GM21360 (cell line): ENCODE results near the gene CEP104.

Source experiments
- ATAC-seq: cut with Tn5 transposase; IDR thresholded peaks from one replicate; pipeline ENCODE4 v1.9.1; 2021; ENCODE audit warnings: mild to moderate bottlenecking, moderate library complexity; ENCODE audit not compliant: unreplicated experiment

CEP104 gene

GRCh38 chr1:3894626-3895278, 37.7 kb upstream of the CEP104 start:
- ATAC-seq = no peak

DNA sequence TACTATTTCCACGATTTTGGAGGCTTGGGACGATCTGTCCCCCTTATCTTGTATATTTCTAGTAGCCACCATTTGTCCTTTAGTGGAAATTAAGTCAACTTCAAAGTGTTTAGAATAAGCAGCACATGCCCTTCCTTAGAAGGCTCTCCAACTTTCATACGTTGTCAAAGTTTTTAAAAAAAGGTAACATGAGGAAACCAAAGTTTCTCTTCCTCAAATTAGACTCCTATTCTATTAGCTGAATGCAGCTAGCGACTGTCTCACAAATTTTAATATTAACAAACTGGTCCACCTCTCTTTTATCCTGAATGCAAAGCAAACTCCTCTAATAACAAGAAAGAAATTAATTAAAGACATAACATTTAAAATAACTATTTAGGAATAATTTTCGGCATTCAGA, 36.2 kb upstream of the CEP104 start:
- ATAC-seq = no peak

DNA sequence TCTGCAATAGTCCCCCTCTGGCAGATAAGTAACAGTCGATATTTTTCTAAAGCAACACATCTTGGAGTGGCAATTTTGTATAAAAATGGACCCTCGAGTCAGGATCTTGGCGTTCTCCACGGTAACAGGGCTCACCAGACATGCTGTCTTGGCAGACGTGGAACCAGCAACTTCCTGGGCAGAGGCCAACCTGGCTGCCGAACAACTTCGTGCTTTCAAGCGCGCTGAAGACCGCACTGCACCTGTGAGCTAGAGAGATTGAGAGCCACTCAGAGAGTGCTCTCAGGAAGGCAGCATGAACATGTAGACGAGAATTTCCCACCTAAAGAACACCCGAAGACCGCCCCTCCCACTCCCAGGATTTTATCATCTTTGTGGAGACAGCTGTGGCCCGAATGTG, 35.7 kb upstream of the CEP104 start:
- ATAC-seq = no peak

DNA sequence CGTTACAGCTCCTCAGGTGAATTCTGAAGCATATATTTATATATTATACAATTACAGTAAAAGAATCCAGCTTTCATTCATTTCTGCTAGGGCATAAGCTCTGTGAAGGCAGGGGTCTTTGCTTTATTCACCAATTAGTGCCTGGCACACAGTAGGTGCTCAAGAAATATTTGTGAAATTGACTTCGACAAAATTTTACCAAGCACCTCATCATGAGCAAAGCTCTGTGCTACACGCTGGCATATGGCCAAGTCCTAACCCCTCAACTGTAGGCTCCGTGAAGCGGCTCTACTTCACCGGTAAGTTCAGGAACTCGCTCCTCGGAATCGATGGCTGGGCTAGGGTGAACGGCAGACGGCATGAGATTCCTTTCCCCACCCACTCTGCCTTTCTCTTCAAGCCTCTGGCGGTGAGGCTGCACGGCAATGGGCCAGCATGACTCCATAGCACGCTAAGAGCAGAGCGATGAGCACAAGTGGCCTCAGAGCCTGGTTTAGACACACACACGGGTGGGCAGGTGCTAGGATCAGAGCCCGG, 34.4 kb upstream of the CEP104 start:
- no peak for ATAC-seq

DNA sequence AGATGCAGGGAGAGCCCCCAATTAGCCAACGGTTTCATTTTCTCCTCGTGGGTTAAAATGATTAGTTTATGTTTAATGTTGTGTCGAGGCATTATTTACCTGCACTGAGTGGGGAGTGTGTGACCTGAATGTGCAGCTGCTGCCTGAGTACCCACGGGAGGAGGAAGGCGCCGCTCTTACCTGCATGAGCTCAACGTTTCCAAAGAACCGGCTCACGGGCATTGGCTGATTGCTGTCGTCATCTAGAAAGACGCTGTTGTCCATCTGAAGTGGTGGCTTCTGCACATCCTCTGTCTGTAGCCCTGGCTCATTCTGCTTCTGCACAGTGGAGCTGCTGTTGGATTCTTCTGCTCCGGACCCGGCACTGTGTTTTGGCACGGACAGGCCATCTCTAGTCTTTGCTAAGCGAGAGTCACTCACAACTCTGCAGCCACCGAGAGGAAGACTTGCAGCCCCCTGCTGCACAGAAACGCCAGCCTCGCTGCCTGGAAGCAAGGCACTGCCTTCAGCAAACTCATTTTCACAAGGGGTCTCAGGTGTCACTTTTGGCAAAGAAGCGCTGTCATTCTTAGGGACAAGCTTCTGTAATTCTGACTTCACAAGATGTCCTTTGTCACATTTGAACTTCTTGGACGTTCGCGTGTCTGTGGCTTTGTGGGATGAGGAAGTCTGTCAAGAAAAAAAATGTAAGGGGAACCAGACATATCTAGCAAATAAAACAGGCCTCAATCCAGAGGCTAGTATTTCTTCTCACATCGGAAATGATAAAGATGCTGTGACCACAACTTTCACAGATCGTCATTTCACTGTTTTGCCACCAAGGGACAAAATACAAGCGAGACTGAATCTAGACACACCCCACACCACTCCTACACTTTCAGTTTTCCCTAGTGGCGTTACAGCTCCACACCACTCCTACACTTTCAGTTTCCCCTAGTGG, 33.6 kb upstream of the CEP104 start:
- no peak for ATAC-seq

- no peak for ATAC-seq
Observed at GRCh38 chr1:3889936-3890335, 32.9 kb upstream of the CEP104 start.

DNA sequence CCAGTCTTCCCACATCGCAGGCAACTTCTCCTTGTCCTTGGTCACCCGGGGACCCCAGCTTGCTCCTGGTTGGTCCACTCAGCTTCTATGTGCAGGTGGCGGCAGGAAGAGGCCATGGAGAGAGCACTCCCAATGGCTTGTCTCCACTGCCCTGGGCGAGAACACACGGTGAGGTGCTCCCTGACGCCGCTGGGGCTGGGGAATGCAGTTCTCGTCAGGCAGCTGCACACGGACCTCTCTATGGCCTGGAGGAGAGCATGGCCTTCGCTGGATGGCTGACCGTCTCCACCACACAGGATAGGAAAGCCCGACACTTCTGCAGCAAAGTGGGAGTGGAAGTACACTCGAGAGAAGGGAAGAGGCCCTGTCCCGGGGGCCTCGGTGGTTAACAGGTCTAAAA, 31.3 kb upstream of the CEP104 start:
- no peak for ATAC-seq

GRCh38 chr1:3886691-3887090, 29.7 kb upstream of the CEP104 start:
- no peak for ATAC-seq

- ATAC-seq = no peak
Observed at GRCh38 chr1:3886106-3886670, 29.2 kb upstream of the CEP104 start.

- no peak for ATAC-seq
Observed at GRCh38 chr1:3885611-3886010, 28.6 kb upstream of the CEP104 start.

- ATAC-seq = no peak
Observed at GRCh38 chr1:3884966-3885365, 28.0 kb upstream of the CEP104 start.

- ATAC-seq = no peak
Observed at GRCh38 chr1:3883194-3883925, 26.3 kb upstream of the CEP104 start.

DNA sequence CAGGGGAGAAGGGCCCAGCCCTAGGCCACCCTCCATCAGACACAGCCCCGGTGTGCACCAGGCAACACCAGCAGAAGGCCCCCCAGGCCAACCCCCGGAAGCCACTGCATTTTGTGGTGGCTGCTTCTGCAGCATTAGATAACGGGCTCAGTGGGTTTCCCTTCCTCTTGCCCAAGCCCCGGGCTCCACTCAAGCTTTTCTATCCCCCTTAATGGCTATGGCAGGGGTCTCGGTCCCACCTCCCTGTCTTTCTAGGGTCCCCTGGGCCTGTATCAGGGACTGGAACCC, 24.1 kb upstream of the CEP104 start:
- no peak for ATAC-seq

DNA sequence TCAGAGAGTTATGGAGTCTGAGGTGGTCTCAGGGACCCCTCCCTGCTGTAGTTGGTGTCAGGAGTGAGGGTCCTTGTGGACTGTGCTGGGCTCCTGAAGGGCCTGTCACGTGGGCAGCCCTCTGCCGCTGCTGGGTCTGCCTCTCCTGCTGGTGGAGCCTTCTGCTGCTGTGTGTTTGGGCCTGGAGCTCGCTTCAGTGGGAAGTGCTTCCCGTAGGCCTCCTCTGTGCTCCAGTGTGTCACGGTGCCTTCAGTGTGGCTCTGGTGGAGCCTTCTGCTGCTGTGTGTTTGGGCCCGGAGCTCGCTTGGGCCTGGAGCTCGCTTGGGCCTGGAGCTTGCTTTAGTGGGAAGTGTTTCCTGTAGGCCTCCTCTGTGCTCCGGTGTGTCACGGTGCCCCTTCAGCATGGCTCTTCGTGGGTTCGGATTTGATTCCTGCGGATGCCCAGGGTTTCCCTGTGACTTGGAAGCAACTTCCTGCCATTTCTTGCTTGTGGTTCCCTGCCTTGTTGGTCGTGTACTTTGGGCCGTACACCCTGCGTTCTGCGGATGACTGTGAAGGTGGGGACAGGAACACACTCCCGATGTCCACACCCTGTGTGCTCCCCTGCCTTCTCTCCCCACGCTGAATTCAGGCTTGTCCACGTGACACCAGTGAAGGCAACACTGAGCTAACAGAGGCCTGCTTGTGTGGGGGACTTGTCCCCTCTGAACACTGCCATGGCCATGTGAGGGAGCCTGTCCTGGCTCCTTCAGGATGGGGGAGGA, 23.6 kb upstream of the CEP104 start:
- ATAC-seq = no peak

DNA sequence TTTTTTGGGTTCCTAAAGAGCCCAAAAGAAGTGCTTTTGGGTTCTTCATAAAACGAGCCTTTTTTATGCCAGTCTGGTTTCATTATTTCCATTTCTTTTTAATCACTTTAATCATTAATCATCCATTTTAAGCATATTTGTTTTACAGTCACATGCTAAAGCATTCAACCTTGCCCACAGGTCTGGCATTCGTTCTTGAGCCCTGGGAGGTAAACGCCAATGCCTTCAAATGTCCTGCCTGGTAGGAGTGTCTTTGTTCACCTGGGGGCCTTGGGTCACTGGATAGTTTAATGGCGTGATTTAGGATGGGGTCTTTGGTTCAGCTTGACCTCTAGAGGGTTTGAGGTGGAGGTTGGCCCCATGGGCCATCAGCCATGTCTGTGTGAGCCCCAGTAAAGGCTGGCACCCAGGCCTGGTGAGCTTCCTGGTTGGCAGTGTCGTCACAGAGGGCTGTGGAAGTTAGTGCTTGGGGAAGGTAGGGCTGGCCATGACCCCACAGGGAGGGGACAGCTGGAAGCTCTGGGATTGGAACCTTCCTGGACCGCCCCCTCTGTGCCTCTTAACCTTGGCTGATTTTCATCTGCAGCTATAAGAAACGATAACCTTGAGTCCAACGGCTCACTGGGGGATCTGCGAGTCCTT, 22.9 kb upstream of the CEP104 start:
- no peak for ATAC-seq

- ATAC-seq = no peak
Observed at GRCh38 chr1:3879099-3879498, 22.1 kb upstream of the CEP104 start.

GRCh38 chr1:3876716-3877115, 19.7 kb upstream of the CEP104 start:
- no peak for ATAC-seq

DNA sequence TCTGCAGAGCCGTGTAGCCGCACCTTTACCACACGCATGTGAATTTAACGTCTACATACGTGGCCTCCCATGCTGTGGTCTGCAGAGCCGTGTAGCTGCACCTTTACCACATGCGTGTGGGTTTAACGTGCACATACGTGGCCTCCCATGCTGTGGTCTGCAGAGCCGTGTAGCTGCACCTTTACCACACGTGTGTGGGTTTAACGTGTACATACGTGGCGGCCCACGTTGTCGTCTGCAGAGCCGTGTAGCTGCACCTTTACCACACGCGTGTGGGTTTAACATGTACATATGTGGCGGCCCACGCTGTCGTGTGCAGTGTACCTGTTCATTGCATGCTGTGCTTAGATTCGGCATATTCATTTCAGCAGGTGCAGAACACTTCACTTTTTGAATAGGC, 17.7 kb upstream of the CEP104 start:
- ATAC-seq = no peak

- no peak for ATAC-seq
Observed at GRCh38 chr1:3872546-3872945, 15.5 kb upstream of the CEP104 start.

GRCh38 chr1:3871451-3871805, 14.4 kb upstream of the CEP104 start:
- no peak for ATAC-seq
